ENCODE results near the gene ADAM12. TPM values are rescaled to one million over a fixed set of nuclear protein-coding genes. Genes with fewer than 3 reads are reported as not detected.
A peak's percentile ranks its signal among the peaks of the same experiment; 100 is the strongest.

Gene ADAM12
- total RNA-seq, 3 donors from 2014 or later (not counting 1 experiment from before 2014, with no cell fraction given), result 1.6 to 1.9 (median 1.8) TPM

DNA sequence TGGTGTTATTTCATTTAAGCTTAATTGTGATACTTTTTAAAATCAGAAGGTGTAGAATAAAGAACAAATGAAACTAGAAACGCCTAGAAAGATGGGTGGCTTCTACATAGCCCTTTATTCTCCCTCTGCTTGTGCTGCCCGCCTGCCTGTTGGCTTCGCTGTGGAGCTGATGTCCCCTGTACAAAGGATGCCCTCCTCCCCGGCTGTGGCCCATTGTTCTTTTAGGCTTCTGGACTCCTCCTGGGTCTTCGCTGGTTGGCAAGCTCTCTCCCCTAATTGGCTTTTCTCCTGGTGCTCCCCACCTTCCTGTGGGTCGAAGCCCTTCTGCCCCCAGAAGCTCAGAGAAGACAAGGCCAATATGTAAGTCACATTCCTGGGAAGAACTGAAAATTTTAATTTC is 393.7 kb downstream of the ADAM12 start:
- no peak for DNase-seq
- WGBS (ENCODE audit: insufficient coverage), result 92% methylated on average over 6 of the region's 6 CpGs
- peaks cover under 1% of the 10 kb centered on the region for H3K36me3 Mint-ChIP-seq
- H3K27ac Mint-ChIP-seq, result no peak overlapping the region
- peaks cover 6 to 29% of the 10 kb centered on the region in 2 donors for H3K4me1 Mint-ChIP-seq
- intact Hi-C loops (cut with micrococcal nuclease), result no loop called here
- Histone ChIP-seq H3K4me3 (ENCODE audit: low read length) (no peak overlapping the region), H3K27ac (ENCODE audit: low read length) (no peak overlapping the region), H3K27me3 (ENCODE audit: control insufficient read depth, insufficient read depth, low read length) (no peaks in the 10 kb centered on the region), H3K4me1 (ENCODE audit: control insufficient read depth, insufficient read depth, low read length) (peaks cover 2% of the 10 kb centered on the region), H3K36me3 (ENCODE audit: control insufficient read depth, insufficient read depth, low read length) (no peaks in the 10 kb centered on the region), H3K9me3 (ENCODE audit: control insufficient read depth, insufficient read depth, low read length) (no peaks in the 10 kb centered on the region)
- TF ChIP-seq, protein P1, sequence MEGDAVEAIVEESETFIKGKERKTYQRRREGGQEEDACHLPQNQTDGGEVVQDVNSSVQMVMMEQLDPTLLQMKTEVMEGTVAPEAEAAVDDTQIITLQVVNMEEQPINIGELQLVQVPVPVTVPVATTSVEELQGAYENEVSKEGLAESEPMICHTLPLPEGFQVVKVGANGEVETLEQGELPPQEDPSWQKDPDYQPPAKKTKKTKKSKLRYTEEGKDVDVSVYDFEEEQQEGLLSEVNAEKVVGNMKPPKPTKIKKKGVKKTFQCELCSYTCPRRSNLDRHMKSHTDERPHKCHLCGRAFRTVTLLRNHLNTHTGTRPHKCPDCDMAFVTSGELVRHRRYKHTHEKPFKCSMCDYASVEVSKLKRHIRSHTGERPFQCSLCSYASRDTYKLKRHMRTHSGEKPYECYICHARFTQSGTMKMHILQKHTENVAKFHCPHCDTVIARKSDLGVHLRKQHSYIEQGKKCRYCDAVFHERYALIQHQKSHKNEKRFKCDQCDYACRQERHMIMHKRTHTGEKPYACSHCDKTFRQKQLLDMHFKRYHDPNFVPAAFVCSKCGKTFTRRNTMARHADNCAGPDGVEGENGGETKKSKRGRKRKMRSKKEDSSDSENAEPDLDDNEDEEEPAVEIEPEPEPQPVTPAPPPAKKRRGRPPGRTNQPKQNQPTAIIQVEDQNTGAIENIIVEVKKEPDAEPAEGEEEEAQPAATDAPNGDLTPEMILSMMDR (IDR thresholded peaks at IDR 0.05), result no peak
- H3K27me3 Mint-ChIP-seq (ENCODE audit: low read depth in 2 of 2), result no peaks in the 10 kb centered on the region
- no peak for ATAC-seq
- H3K9me3 Mint-ChIP-seq, result no peaks in the 10 kb centered on the region
- no peak overlapping the region for H3K4me3 Mint-ChIP-seq

DNA sequence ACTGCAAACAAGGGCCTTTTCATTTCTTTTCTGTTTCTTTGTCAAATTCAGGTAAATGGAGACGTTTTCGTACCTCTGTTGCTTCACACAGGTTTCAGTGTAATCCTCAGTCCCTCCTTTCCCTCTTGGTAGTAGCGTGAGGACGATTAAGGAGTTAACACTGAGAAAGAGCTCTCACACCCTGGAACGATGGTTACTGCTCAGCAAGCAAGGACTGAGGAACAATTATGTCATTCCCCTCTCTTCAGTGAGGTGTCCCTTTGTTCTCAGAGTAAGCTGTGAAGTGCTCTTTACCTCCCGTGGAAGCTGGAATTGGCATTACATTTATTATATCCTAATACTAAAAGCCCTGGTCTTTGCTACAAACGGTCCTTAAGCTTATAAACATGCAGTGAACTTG is 396.0 kb downstream of the ADAM12 start:
- TF ChIP-seq, protein P1 (IDR thresholded peaks at IDR 0.05), result no peak
- ATAC-seq (no peak), DNase-seq (no peak)
- no peak overlapping the region for H3K27ac ChIP-seq (ENCODE audit: low read length)
- Mint-ChIP-seq H3K4me3 (no peak overlapping the region), H3K9me3 (no peaks in the 10 kb centered on the region), H3K27me3 (ENCODE audit: low read depth in 2 of 2) (no peaks in the 10 kb centered on the region), H3K4me1 (peaks cover 0 to 17% of the 10 kb centered on the region in 2 donors), H3K36me3 (no peaks in the 10 kb centered on the region), H3K27ac (no peak overlapping the region)
- no peaks in the 10 kb centered on the region for H3K36me3 ChIP-seq (ENCODE audit: control insufficient read depth, insufficient read depth, low read length)
- H3K4me3 ChIP-seq (ENCODE audit: low read length), result no peak overlapping the region
- no peaks in the 10 kb centered on the region for H3K9me3 ChIP-seq (ENCODE audit: control insufficient read depth, insufficient read depth, low read length)
- 87% methylated on average over 7 of the region's 7 CpGs for WGBS (ENCODE audit: insufficient coverage)
- no peaks in the 10 kb centered on the region for H3K27me3 ChIP-seq (ENCODE audit: control insufficient read depth, insufficient read depth, low read length)
- intact Hi-C loops (cut with micrococcal nuclease), result no loop called here
- no peaks in the 10 kb centered on the region for H3K4me1 ChIP-seq (ENCODE audit: control insufficient read depth, insufficient read depth, low read length)

DNA sequence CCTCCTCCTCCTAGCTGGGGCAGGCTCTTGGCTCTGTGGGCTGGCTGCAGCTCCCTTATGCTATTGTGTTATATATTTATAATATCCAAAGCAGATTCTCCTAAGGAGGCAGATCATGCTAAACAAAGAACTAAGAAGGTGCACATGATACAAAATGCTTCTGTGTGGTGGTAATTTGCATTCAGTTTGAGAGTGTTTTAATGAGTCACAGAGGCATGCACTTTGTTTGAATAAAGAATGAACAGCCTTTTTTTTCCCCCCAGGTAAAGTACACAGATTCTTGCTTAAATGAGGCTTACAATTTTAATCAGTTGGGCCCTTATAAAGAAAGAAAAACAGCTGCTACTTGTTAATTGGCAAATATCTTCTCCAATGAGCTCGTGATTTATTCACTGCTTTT is 396.9 kb downstream of the ADAM12 start:
- Mint-ChIP-seq H3K4me3 (no peak overlapping the region), H3K4me1 (peaks cover 0 to 15% of the 10 kb centered on the region in 2 donors), H3K27ac (no peak overlapping the region), H3K36me3 (no peaks in the 10 kb centered on the region), H3K9me3 (no peaks in the 10 kb centered on the region), H3K27me3 (ENCODE audit: low read depth in 2 of 2) (no peaks in the 10 kb centered on the region)
- no peaks in the 10 kb centered on the region for H3K36me3 ChIP-seq (ENCODE audit: control insufficient read depth, insufficient read depth, low read length)
- 92% methylated on average over 1 of the region's 1 CpG for WGBS (ENCODE audit: insufficient coverage)
- H3K4me1 ChIP-seq (ENCODE audit: control insufficient read depth, insufficient read depth, low read length), result no peaks in the 10 kb centered on the region
- no peak for DNase-seq
- TF ChIP-seq, protein P1 (IDR thresholded peaks at IDR 0.05), result no peak
- H3K27ac ChIP-seq (ENCODE audit: low read length), result no peak overlapping the region
- no peaks in the 10 kb centered on the region for H3K9me3 ChIP-seq (ENCODE audit: control insufficient read depth, insufficient read depth, low read length)
- H3K4me3 ChIP-seq (ENCODE audit: low read length), result no peak overlapping the region
- H3K27me3 ChIP-seq (ENCODE audit: control insufficient read depth, insufficient read depth, low read length), result no peaks in the 10 kb centered on the region
- intact Hi-C loops (cut with micrococcal nuclease), result no loop called here
- no peak for ATAC-seq

DNA sequence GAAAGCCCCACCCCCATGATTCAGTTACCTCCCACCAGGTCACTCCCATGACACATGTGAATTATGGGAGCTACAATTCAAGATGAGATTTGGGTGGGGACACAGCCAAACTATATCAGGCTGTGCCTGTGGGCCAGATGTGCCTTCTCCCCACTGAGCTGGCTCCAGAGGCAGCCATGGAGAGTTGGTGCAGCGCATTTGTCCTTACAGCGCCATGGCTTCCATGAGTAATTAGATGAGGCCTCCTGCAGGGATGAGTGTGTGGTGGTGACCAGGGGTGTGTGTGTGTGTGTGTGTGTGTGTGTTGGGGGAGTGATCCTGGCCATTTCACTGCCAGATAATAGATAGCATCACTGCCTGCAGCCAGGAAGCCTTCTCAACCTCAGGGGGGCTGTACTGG is 397.3 kb downstream of the ADAM12 start:
- Mint-ChIP-seq H3K4me1 (peaks cover 2 to 19% of the 10 kb centered on the region in 2 donors), H3K27me3 (ENCODE audit: low read depth in 2 of 2) (no peaks in the 10 kb centered on the region), H3K4me3 (no peak overlapping the region), H3K36me3 (no peaks in the 10 kb centered on the region), H3K27ac (peak overlapping the region in 1 of 2 donors; percentile 38), H3K9me3 (no peaks in the 10 kb centered on the region)
- WGBS (ENCODE audit: insufficient coverage), result 100% methylated on average over 2 of the region's 2 CpGs
- Histone ChIP-seq H3K4me1 (ENCODE audit: control insufficient read depth, insufficient read depth, low read length) (no peaks in the 10 kb centered on the region), H3K4me3 (ENCODE audit: low read length) (no peak overlapping the region), H3K9me3 (ENCODE audit: control insufficient read depth, insufficient read depth, low read length) (no peaks in the 10 kb centered on the region), H3K36me3 (ENCODE audit: control insufficient read depth, insufficient read depth, low read length) (no peaks in the 10 kb centered on the region), H3K27me3 (ENCODE audit: control insufficient read depth, insufficient read depth, low read length) (no peaks in the 10 kb centered on the region), H3K27ac (ENCODE audit: low read length) (no peak overlapping the region)
- no peak for DNase-seq
- ATAC-seq, result no peak
- TF ChIP-seq, protein P1 (IDR thresholded peaks at IDR 0.05), result no peak
- intact Hi-C loops (cut with micrococcal nuclease), result no loop called here
